ENCODE data around the gene GLG1. TPM values are rescaled to one million over a fixed set of nuclear protein-coding genes. Genes with fewer than 3 reads are reported as not detected.

Gene GLG1
- total RNA-seq, 8 experiments from 2014 or later = 69.9 to 171 (median 90.4) TPM

GRCh38 chr16:74627506-74628220 is 20.7 kb upstream of the GLG1 start:
- ATAC-seq (replicated peaks in 6 of 8) = peak in 1 of 8 experiments; percentile 72
- in situ Hi-C loops (cut with MboI; ENCODE audit: low pct_unique_long_range_greater_than_20kb in 2 of 9, low sequenced_read_pairs in 9 of 9, unreplicated experiment in 9 of 9) = loop anchor here in 1 of 9 experiments (25.0 kb wide), 1 partner anchor 315 kb away; no protein-coding TSS in a partner anchor
- H3K27ac ChIP-seq = no peak overlapping the region
- H3K4me1 ChIP-seq (replicated peaks in 1 of 2) = no peaks in the 10 kb centered on the region
- no peak overlapping the region for H3K4me3 ChIP-seq
- WGBS, 10 experiments = 47 to 100% (median 94%) methylated on average over 1 to 4 of the region's 6 CpGs; no CpG with 5 or more reads in 5 of the 10 experiments

- ATAC-seq (replicated peaks in 6 of 8) = peak in 1 of 8 experiments; percentile 62
- no peak overlapping the region for H3K27ac ChIP-seq
- in situ Hi-C loops (cut with MboI; ENCODE audit: low pct_unique_long_range_greater_than_20kb in 2 of 9, low sequenced_read_pairs in 9 of 9, unreplicated experiment in 9 of 9) = loop anchor here in 1 of 9 experiments (25.0 kb wide), 1 partner anchor 315 kb away; no protein-coding TSS in a partner anchor
- H3K4me1 ChIP-seq (replicated peaks in 1 of 2) = no peaks in the 10 kb centered on the region
- no peak overlapping the region for H3K4me3 ChIP-seq
- no CpG with 5 or more reads among the region's 1 CpG for WGBS, 10 experiments
These were observed 20.0 kb upstream of the GLG1 start for GRCh38 chr16:74626741-74627416.

- Histone ChIP-seq H3K4me1 (replicated peaks in 1 of 2) (no peaks in the 10 kb centered on the region), H3K4me3 (no peak overlapping the region), H3K27ac (no peak overlapping the region)
- 79 to 100% (median 93%) methylated on average over 2 to 9 of the region's 14 CpGs; no CpG with 5 or more reads in 2 of the 10 experiments for WGBS, 10 experiments
- in situ Hi-C loops (cut with MboI; ENCODE audit: low pct_unique_long_range_greater_than_20kb in 2 of 9, low sequenced_read_pairs in 9 of 9, unreplicated experiment in 9 of 9) = loop anchor here in 1 of 9 experiments (25.0 kb wide), 1 partner anchor 313 kb away; no protein-coding TSS in a partner anchor
- no peak for ATAC-seq (replicated peaks in 6 of 8)
These were observed 18.8 kb upstream of the GLG1 start for GRCh38 chr16:74625500-74626350.

GRCh38 chr16:74623839-74624235 is 16.9 kb upstream of the GLG1 start:
- Histone ChIP-seq H3K4me3 (no peak overlapping the region), H3K4me1 (replicated peaks in 1 of 2) (no peaks in the 10 kb centered on the region), H3K27ac (no peak overlapping the region)
- in situ Hi-C loops (cut with MboI; ENCODE audit: low pct_unique_long_range_greater_than_20kb in 2 of 9, low sequenced_read_pairs in 9 of 9, unreplicated experiment in 9 of 9) = loop anchor here in 2 of 9 experiments (25.0 kb wide), 2 partner anchors 137 to 162 kb away; no protein-coding TSS in a partner anchor
- ATAC-seq (replicated peaks in 6 of 8) = no peak
- 93 to 100% (median 100%) methylated on average over 1 to 3 of the region's 6 CpGs; no CpG with 5 or more reads in 7 of the 10 experiments for WGBS, 10 experiments

- in situ Hi-C loops (cut with MboI; ENCODE audit: low pct_unique_long_range_greater_than_20kb in 2 of 9, low sequenced_read_pairs in 9 of 9, unreplicated experiment in 9 of 9) = loop anchor here in 2 of 9 experiments (25.0 kb wide), 2 partner anchors 136 to 161 kb away; no protein-coding TSS in a partner anchor
- Histone ChIP-seq H3K27ac (no peak overlapping the region), H3K4me3 (no peak overlapping the region), H3K4me1 (replicated peaks in 1 of 2) (no peaks in the 10 kb centered on the region)
- WGBS, 10 experiments = 25 to 67% (median 32%) methylated on average over 1 to 4 of the region's 4 CpGs; no CpG with 5 or more reads in 2 of the 10 experiments
- peak in 6 of 8 experiments; percentile 31 to 70 (median 52) for ATAC-seq (replicated peaks in 6 of 8)
These were observed 16.4 kb upstream of the GLG1 start for GRCh38 chr16:74623214-74623838.

GRCh38 chr16:74622005-74622404 is 15.1 kb upstream of the GLG1 start:
- Histone ChIP-seq H3K27ac (no peak overlapping the region), H3K4me1 (replicated peaks in 1 of 2) (no peaks in the 10 kb centered on the region), H3K4me3 (no peak overlapping the region)
- in situ Hi-C loops (cut with MboI; ENCODE audit: low pct_unique_long_range_greater_than_20kb in 2 of 9, low sequenced_read_pairs in 9 of 9, unreplicated experiment in 9 of 9) = loop anchor here in 2 of 9 experiments (25.0 kb wide), 2 partner anchors 135 to 160 kb away; no protein-coding TSS in a partner anchor
- ATAC-seq (replicated peaks in 6 of 8) = no peak
- WGBS, 10 experiments = 78 to 100% (median 94%) methylated on average over 1 to 4 of the region's 4 CpGs; no CpG with 5 or more reads in 2 of the 10 experiments

GRCh38 chr16:74617206-74617788 is 10.4 kb upstream of the GLG1 start:
- WGBS, 10 experiments = 80 to 100% (median 92%) methylated on average over 1 of the region's 1 CpG; no CpG with 5 or more reads in 6 of the 10 experiments
- Histone ChIP-seq H3K4me3 (no peak overlapping the region), H3K27ac (no peak overlapping the region), H3K4me1 (replicated peaks in 1 of 2) (no peaks in the 10 kb centered on the region)
- ATAC-seq (replicated peaks in 6 of 8) = no peak
- in situ Hi-C loops (cut with MboI; ENCODE audit: low pct_unique_long_range_greater_than_20kb in 2 of 9, low sequenced_read_pairs in 9 of 9, unreplicated experiment in 9 of 9) = loop anchor here in 2 of 9 experiments (25.0 kb wide), 2 partner anchors 130 to 155 kb away; no protein-coding TSS in a partner anchor

- Histone ChIP-seq H3K4me1 (replicated peaks in 1 of 2) (peaks cover 3 to 4% of the 10 kb centered on the region in 2 donors), H3K27ac (no peak overlapping the region), H3K4me3 (no peak overlapping the region)
- WGBS, 10 experiments = 57 to 100% (median 71%) methylated on average over 1 of the region's 1 CpG; no CpG with 5 or more reads in 4 of the 10 experiments
- ATAC-seq (replicated peaks in 6 of 8) = no peak
- in situ Hi-C loops (cut with MboI; ENCODE audit: low pct_unique_long_range_greater_than_20kb in 2 of 9, low sequenced_read_pairs in 9 of 9, unreplicated experiment in 9 of 9) = loop anchor here in 2 of 9 experiments (25.0 kb wide), 2 partner anchors 124 to 149 kb away; no protein-coding TSS in a partner anchor
These were observed 4.8 kb upstream of the GLG1 start for GRCh38 chr16:74611721-74612120.

- WGBS, 10 experiments = 20 to 100% (median 93%) methylated on average over 1 to 6 of the region's 6 CpGs; no CpG with 5 or more reads in 1 of the 10 experiments
- no peak for ATAC-seq (replicated peaks in 6 of 8)
- in situ Hi-C loops (cut with MboI; ENCODE audit: low pct_unique_long_range_greater_than_20kb in 2 of 9, low sequenced_read_pairs in 9 of 9, unreplicated experiment in 9 of 9) = loop anchor here in 2 of 9 experiments (25.0 kb wide), 2 partner anchors 122 to 147 kb away; no protein-coding TSS in a partner anchor
These were observed 2.0 kb upstream of the GLG1 start for GRCh38 chr16:74608944-74609343.

GRCh38 chr16:74608381-74608780 is 1.5 kb upstream of the GLG1 start:
- Histone ChIP-seq H3K4me1 (replicated peaks in 1 of 2) (peaks cover 15 to 21% of the 10 kb centered on the region in 2 donors), H3K27ac (no peak overlapping the region), H3K4me3 (no peak overlapping the region)
- WGBS, 10 experiments = 50 to 100% (median 77%) methylated on average over 1 to 2 of the region's 6 CpGs; no CpG with 5 or more reads in 4 of the 10 experiments
- ATAC-seq (replicated peaks in 6 of 8) = no peak
- in situ Hi-C loops (cut with MboI; ENCODE audit: low pct_unique_long_range_greater_than_20kb in 2 of 9, low sequenced_read_pairs in 9 of 9, unreplicated experiment in 9 of 9) = loop anchor here in 2 of 9 experiments (25.0 kb wide), 2 partner anchors 121 to 146 kb away; no protein-coding TSS in a partner anchor

More at GRCh38 chr16:74608944-74609343, 2.0 kb upstream of the GLG1 start:
- Histone ChIP-seq H3K4me3 (no peak overlapping the region), H3K27ac (no peak overlapping the region), H3K4me1 (replicated peaks in 1 of 2) (peaks cover 14 to 15% of the 10 kb centered on the region in 2 donors)

- 50 to 100% (median 66%) methylated on average over 1 to 5 of the region's 6 CpGs; no CpG with 5 or more reads in 1 of the 10 experiments for WGBS, 10 experiments
- no peak overlapping the region for H3K4me3 ChIP-seq
- peak in 1 of 8 experiments; percentile 1 for ATAC-seq (replicated peaks in 6 of 8)
These were observed 1.0 kb upstream of the GLG1 start for GRCh38 chr16:74607962-74608356.

More at GRCh38 chr16:74607962-74608356, 1.0 kb upstream of the GLG1 start:
- no peak overlapping the region for H3K27ac ChIP-seq
- in situ Hi-C loops (cut with MboI; ENCODE audit: low pct_unique_long_range_greater_than_20kb in 2 of 9, low sequenced_read_pairs in 9 of 9, unreplicated experiment in 9 of 9) = loop anchor here in 2 of 9 experiments (25.0 kb wide), 2 partner anchors 121 to 146 kb away; no protein-coding TSS in a partner anchor
- H3K4me1 ChIP-seq (replicated peaks in 1 of 2) = peaks cover 15 to 21% of the 10 kb centered on the region in 2 donors

All from motor neuron (in vitro differentiated cells).